Endothelial cell of umbilical vein (primary cell): Measurements from ENCODE around the gene PDE4C. TPM values are rescaled to one million over a fixed set of nuclear protein-coding genes. Genes with fewer than 3 reads are reported as not detected.

Experiments
- BruUV-seq: library from RNA; stranded (reverse); fragments of 400-500 nt; replicated peaks from 2 replicates; lab custom pipeline; 2021; lab: Mats Ljungman, UMichigan
- CTCF ChIA-PET: fragments of 300-600, 350-600 bp; sonication (Branson Sonifier 250); formaldehyde crosslinking; loops from one replicate; lab custom pipeline; 2021; ENCODE audit warnings: antibody characterized with exemption, inconsistent platforms; lab: Charles Lee
- POLR2A ChIA-PET: fragments of 300-600, 350-600 bp; sonication (Branson Sonifier 250); formaldehyde crosslinking; loops from one replicate; lab custom pipeline; 2021; ENCODE audit warnings: antibody characterized with exemption, inconsistent platforms; lab: Charles Lee
- DNase-seq: peaks from one replicate; pipeline ENCODE4 v3.0.0-alpha.2; 2011; ENCODE audit warnings: low read depth, low spot score
- FAIRE-seq: peaks from 2 replicates; lab custom pipeline; 2011; peaks lifted over from hg19 to GRCh38; lab: Jason Lieb, UNC
- H2AFZ ChIP-seq: 2 replicates; pipeline ENCODE4 v1.6.0; 2012; ENCODE audit warnings: low read depth, low read length, control low read depth, inconsistent platforms
- H3K27ac ChIP-seq: 2 replicates; pipeline ENCODE4 v1.5.1; 2011; ENCODE audit warnings: low read depth, mild to moderate bottlenecking, control low read depth, low read length, moderate library complexity; ENCODE audit not compliant: insufficient read depth
- H3K27me3 ChIP-seq, 2 experiments: 2 replicates each; pipeline versions ENCODE4 v1.6.0 to v1.6.1; 2011; ENCODE audit warnings: low read length in 2 of 2, mixed read lengths in 1 of 2; ENCODE audit not compliant: control insufficient read depth in 2 of 2, insufficient read depth in 2 of 2
- H3K36me3 ChIP-seq, 2 experiments: 2 replicates in 1 of 2; 3 replicates in 1 of 2; pipeline ENCODE4 v1.5.1; 2011; ENCODE audit warnings: low read length in 2 of 2, mild to moderate bottlenecking in 1 of 2, moderate library complexity in 1 of 2; ENCODE audit not compliant: control insufficient read depth in 2 of 2, insufficient read depth in 2 of 2; ENCODE audit errors: extremely low read depth in 1 of 2
- H3K4me1 ChIP-seq: 3 replicates; pipeline ENCODE4 v1.5.1; 2011; ENCODE audit warnings: mild to moderate bottlenecking, low read length; ENCODE audit not compliant: control insufficient read depth, insufficient read depth; ENCODE audit errors: extremely low read depth
- H3K4me2 ChIP-seq: 2 replicates; pipeline ENCODE4 v1.6.1; 2011; ENCODE audit warnings: low read length, control low read depth, mixed read lengths; ENCODE audit not compliant: insufficient read depth
- H3K4me3 ChIP-seq, 3 experiments: fragments of 200-600 bp in 1 of 3; sonication (generic), shearing (Covaris generic) in 1 of 3; replicated peaks in 1 of 3; 2 replicates each; pipeline ENCODE4 v1.5.1; 2011 to 2016; ENCODE audit warnings: control low read depth in 3 of 3, low read length in 3 of 3, mild to moderate bottlenecking in 2 of 3, inconsistent platforms in 1 of 3, low read depth in 1 of 3, moderate library complexity in 1 of 3; ENCODE audit not compliant: insufficient read depth in 1 of 3
- H3K79me2 ChIP-seq: 2 replicates; pipeline ENCODE4 v1.6.0; 2012; ENCODE audit warnings: low read length, inconsistent platforms; ENCODE audit not compliant: control insufficient read depth, insufficient read depth
- H3K9ac ChIP-seq: replicated peaks from 2 replicates; pipeline ENCODE3; 2011; ENCODE audit warnings: low read length, control low read depth; ENCODE audit not compliant: insufficient read depth; ENCODE audit errors: extremely low read depth
- H3K9me1 ChIP-seq: replicated peaks from 3 replicates; pipeline ENCODE4 v1.6.0; 2011; ENCODE audit warnings: mild to moderate bottlenecking, low read length; ENCODE audit not compliant: control insufficient read depth, insufficient read depth; ENCODE audit errors: extremely low read depth
- H3K9me3 ChIP-seq: replicated peaks from 2 replicates; pipeline ENCODE4 v1.5.1; 2012; ENCODE audit warnings: low read length, inconsistent platforms; ENCODE audit not compliant: control insufficient read depth, insufficient read depth
- H4K20me1 ChIP-seq: replicated peaks from 2 replicates; pipeline ENCODE3; 2011; ENCODE audit warnings: mild to moderate bottlenecking, low read length; ENCODE audit not compliant: control insufficient read depth, insufficient read depth; ENCODE audit errors: extremely low read depth
- JUN ChIP-seq: IDR thresholded peaks from 2 replicates; pipeline ENCODE4 v1.6.1; 2011; ENCODE audit warnings: borderline replicate concordance, low read depth; ENCODE audit not compliant: insufficient read length, insufficient read depth
- MYC ChIP-seq: IDR thresholded peaks from one replicate; pipeline ENCODE4 v1.6.1; 2011; ENCODE audit warnings: mild to moderate bottlenecking, low read depth, low read length
- POLR2A ChIP-seq: IDR thresholded peaks from 2 replicates; pipeline ENCODE4 v1.6.1; 2012; ENCODE audit warnings: low read depth, mild to moderate bottlenecking, control low read depth, low read length
- POLR2AphosphoS5 ChIP-seq: IDR thresholded peaks from 2 replicates; pipeline ENCODE4 v1.6.1; 2012; ENCODE audit warnings: low read depth, mild to moderate bottlenecking, control low read depth, low read length, moderate library complexity; ENCODE audit not compliant: insufficient read depth
- dilution Hi-C: fragments of 300-500 bp; cut with MboI; formaldehyde crosslinking; loops from one replicate; pipeline ENCODE4 v1.15.0; 2019; ENCODE audit warnings: low sequenced_read_pairs; ENCODE audit not compliant: extremely low pct_ligation_motif_present
- intact Hi-C: fragments of 100-400 bp; cut with micrococcal nuclease; formaldehyde crosslinking; loops from one replicate; pipeline ENCODE4 v1.10.0; 2022
- polyA plus RNA-seq, 4 experiments: library from polyadenylated mRNA; depleted of rRNA in 3 of 4; stranded (reverse) in 3 of 4; unstranded in 1 of 4; fragments of >200 nt; gene quantifications; 2 replicates each; pipeline versions ENCODE4 v1.2.1 to v1.2.3, GENCODE V29; 2011 to 2012; ENCODE audit warnings: missing spikeins in 1 of 4
- total RNA-seq: library from RNA; stranded (reverse); gene quantifications from 2 replicates; pipeline ENCODE4 v1.2.3, GENCODE V29; 2021
- TF ChIP-seq, protein P1 (sequence below), 2 donors: IDR thresholded peaks; 1 replicate in 1 of 2; 2 replicates in 1 of 2; pipeline ENCODE4 v1.5.1; 2011; ENCODE audit warnings: low read length in 2 of 2, mild to moderate bottlenecking in 2 of 2, moderate library complexity in 2 of 2, control low read depth in 1 of 2, inconsistent platforms in 1 of 2, low read depth in 1 of 2; ENCODE audit not compliant: insufficient read depth in 1 of 2; ENCODE audit errors: extremely low read depth in 1 of 2
- TF ChIP-seq, protein P2 (sequence below): IDR thresholded peaks from 2 replicates; pipeline ENCODE4 v1.6.1; 2011; ENCODE audit not compliant: insufficient read depth, insufficient read length

PDE4C gene
- total and polyA plus RNA-seq, 2 donors (not counting 3 experiments of a cell fraction or from before 2014, with no cell fraction given) = 0.29 to 0.97 TPM

GRCh38 chr19:18239303-18239702 lies 13.1 kb upstream of the PDE4C start:
- TF ChIP-seq MYC (peak; percentile 38), JUN (no peak), POLR2AphosphoS5 (no peak), POLR2A (no peak)
- TF ChIP-seq, protein P1, sequence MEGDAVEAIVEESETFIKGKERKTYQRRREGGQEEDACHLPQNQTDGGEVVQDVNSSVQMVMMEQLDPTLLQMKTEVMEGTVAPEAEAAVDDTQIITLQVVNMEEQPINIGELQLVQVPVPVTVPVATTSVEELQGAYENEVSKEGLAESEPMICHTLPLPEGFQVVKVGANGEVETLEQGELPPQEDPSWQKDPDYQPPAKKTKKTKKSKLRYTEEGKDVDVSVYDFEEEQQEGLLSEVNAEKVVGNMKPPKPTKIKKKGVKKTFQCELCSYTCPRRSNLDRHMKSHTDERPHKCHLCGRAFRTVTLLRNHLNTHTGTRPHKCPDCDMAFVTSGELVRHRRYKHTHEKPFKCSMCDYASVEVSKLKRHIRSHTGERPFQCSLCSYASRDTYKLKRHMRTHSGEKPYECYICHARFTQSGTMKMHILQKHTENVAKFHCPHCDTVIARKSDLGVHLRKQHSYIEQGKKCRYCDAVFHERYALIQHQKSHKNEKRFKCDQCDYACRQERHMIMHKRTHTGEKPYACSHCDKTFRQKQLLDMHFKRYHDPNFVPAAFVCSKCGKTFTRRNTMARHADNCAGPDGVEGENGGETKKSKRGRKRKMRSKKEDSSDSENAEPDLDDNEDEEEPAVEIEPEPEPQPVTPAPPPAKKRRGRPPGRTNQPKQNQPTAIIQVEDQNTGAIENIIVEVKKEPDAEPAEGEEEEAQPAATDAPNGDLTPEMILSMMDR (IDR thresholded peaks at IDR 0.05; ENCODE audit: extremely low read depth in 1 of 2, insufficient read depth in 1 of 2, low read depth in 1 of 2, low read length in 2 of 2) = no peak
- TF ChIP-seq, protein P2, sequence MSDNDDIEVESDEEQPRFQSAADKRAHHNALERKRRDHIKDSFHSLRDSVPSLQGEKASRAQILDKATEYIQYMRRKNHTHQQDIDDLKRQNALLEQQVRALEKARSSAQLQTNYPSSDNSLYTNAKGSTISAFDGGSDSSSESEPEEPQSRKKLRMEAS = peak; percentile 71
- H3K4me2 ChIP-seq = no peak overlapping the region
- H3K79me2 ChIP-seq = no peaks in the 10 kb centered on the region
- no peak overlapping the region for H3K4me3 ChIP-seq
- H4K20me1 ChIP-seq = no peaks in the 10 kb centered on the region
- H3K9me3 ChIP-seq = no peaks in the 10 kb centered on the region
- ChIA-PET POLR2A (interaction anchor here (1.0 kb wide), 1 partner anchor 15 kb away, joined by 3 read pairs; no protein-coding TSS in a partner anchor), CTCF (interaction anchor here (1.7 to 3.5 kb wide), 4 partner anchors 13 to 126 kb away, joined by 6 to 20 read pairs (median 12); no protein-coding TSS in a partner anchor)
- FAIRE-seq (no peak), DNase-seq (no peak)
- no peak overlapping the region for H2AFZ ChIP-seq
- no peak overlapping the region for H3K27ac ChIP-seq
- no peaks in the 10 kb centered on the region for H3K9me1 ChIP-seq
- no peaks in the 10 kb centered on the region for H3K36me3 ChIP-seq
- no peak overlapping the region for H3K9ac ChIP-seq
- intact Hi-C loops = no loop called here
- H3K27me3 ChIP-seq = no peaks in the 10 kb centered on the region
- H3K4me1 ChIP-seq = no peaks in the 10 kb centered on the region
- no TSS peak for BruUV-seq
- dilution Hi-C loops = no loop called here
